KG1 (cell line): Measurements from ENCODE around the gene NUDT13.

Experiments used
- DNase-seq: peaks from one replicate; lab custom pipeline; 2025; lab: John Stamatoyannopoulos, UW

Gene NUDT13

DNA sequence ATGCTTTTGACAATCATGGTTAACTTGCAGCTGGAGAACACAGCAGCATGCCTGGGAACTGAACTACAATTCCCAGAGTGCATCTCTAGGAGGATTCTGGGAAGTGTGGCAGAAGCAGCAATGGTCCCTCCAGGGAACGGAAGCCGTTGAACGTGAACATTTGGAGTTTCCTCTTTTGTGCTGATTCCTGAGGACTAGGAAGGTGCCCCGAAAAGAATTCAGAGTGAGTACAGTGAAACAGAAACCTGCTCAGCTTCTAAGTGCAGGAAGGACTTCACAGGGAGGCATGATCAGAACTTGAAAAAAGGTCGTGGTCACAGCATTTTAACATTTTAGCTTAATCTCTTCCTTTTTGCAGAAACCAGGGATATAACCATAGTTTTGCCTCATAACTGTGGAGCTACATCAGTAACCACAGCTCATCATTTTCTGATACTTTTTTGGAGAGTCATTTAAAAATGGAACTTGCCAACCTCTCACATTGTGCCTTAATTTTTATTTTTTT, at the start of gene NUDT13:
TSS of gene NUDT13 (plus strand) at position 111 of the 505 bp plus-strand sequence. CDS start 3,911 bp downstream, outside the sequence.
- no peak for DNase-seq

DNA sequence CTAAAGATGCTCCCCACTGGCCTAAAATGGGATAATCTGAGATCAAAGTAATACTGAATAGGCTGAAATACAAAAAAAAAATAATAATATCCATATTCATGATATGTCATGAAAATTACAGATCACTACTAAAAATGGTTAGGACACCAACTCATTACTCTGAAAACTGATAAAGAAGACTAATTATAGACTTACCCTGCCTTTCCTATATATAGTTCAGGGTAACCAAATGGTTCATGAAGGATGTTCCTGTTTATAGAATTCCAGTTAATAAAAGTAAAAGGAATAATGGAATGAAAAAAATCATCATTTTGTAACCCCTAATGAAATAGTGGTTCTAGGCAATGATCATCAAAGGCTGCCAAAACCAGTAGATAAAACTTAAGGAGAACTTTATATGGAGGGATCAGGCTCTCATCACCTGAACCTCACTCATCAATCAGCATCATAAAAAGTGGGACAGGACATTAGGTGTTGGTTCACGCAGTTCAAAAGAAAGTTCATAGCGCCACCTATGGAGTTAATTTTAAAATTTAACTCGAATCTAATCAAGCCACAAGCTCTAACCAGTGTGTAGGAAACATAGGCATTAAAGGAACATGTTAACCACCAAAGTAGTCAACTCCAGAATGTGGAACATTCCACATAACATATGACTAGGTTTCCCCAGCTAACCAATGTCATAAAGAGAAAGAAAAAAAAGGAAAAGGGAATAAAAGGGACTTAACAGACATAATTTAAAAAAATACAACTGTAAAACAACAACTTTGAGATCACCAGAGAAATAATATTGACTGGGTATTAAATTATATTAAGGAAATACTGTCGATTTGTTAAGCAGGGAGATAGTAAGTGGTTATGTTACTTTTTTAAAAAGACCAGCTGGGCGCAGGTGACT, 49.3 kb upstream of the NUDT13 start:
- DNase-seq, result peak; percentile 10

DNA sequence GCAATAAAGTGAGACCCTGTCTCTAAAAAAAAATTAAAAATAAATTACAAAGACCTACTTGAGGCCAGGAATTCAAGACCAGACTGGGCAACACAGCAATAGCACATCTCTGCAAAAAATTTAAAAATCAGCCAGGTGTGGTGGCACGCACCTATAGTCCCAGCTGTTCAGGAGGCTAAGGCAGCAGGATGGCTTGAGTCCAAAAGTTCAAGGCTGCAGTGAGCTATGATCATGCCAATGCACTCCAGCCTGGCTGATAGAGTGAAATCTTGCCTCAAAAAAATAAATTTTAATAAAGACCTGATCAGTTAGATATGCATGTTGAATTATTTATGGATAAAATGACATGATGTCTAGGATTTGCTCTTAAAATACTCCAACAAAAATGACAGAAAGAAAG, 48.5 kb upstream of the NUDT13 start:
- no peak for DNase-seq

DNA sequence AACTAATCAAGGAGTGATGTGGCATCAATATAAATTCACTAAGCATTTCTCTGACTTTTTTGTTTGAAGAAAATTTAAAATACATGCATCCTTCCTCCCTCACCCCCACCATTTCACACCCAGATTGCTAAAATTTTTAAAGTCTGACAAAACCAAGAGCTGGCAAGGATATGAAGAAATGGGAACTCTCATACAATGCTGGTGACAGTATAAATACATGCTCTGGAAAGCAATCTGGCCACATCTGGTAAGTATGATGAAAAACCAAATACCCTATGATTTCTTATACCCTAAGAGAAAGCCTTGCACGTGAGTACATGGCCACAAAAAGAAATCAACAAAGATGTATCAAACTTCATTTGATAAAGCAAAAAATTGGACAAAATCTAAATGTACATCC, 44.8 kb upstream of the NUDT13 start:
- no peak for DNase-seq

DNA sequence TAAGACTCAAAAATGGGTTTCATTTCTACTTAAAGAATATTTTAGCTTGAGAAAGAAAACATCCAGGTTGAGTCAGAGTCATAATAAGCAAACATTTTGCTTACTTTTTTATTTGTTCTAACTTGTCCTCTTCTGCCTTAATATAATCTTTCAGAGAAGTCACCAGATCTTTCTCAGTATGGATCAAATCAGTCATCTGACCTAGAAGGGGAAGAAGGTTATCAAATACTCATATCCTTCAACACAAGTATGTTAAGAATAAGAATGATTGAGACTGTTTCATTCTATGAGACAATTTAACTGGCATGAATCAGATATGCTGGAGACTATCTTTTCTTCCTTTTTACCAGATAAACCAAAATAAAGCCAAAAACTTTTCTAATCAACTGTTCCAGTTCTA, 36.6 kb upstream of the NUDT13 start:
- DNase-seq, result no peak

DNA sequence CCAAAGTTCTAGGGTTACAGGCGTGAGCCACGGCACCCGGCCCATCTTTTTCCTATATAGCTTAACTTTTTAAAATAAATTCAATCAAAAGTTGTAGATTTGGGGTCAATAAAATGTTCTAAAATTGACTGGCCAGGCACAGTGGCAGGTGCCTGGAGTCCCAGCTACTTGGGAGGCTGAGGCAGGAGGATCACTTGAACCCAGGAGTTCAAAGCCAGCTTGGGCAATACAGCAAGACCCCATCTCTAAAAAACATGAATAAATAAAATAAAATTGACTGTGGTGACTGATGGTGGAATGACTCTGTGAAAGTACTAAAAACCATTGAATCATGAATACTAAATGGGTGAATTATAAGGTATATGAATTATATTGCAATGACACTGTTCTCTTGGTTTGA, 34.4 kb upstream of the NUDT13 start:
- DNase-seq, result no peak

DNA sequence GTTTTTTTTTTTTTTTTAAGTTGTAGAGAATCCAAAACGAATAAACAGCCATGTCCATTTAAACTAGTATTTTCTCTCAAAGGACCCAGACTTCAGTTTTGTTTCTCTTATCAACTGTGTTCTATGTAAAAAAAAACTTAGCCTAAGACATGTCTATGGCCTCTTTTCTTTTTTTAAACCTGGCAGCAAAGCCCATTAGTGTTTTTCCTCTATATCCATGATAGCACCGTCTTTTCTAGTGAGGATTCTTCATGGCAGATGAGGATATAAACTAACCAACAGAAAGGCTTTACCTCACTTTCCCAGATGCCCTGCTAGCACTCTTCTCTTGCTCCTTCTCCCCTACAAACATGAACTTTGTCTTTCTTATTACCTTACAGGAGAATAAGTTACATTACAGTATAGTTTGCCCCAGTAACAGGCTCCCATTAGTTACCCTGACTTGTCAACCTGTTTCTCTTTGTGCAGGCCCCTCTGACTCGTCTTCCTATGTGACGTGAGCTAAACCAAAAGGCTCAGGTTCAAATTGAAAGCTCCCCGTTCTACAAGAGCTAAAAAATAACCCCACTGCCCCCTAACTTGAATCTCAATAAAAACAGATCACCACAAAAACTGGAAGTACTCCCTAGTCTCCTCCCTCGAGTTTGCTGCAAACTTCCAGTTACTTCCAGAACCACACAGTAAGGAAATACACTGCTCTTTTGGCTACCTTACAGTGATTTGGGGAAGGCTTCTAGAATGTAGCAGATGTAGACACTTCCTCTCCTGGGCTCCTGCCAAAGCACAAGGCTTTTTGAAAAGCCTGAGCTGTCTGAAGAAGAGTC, 33.7 kb upstream of the NUDT13 start:
- no peak for DNase-seq

DNA sequence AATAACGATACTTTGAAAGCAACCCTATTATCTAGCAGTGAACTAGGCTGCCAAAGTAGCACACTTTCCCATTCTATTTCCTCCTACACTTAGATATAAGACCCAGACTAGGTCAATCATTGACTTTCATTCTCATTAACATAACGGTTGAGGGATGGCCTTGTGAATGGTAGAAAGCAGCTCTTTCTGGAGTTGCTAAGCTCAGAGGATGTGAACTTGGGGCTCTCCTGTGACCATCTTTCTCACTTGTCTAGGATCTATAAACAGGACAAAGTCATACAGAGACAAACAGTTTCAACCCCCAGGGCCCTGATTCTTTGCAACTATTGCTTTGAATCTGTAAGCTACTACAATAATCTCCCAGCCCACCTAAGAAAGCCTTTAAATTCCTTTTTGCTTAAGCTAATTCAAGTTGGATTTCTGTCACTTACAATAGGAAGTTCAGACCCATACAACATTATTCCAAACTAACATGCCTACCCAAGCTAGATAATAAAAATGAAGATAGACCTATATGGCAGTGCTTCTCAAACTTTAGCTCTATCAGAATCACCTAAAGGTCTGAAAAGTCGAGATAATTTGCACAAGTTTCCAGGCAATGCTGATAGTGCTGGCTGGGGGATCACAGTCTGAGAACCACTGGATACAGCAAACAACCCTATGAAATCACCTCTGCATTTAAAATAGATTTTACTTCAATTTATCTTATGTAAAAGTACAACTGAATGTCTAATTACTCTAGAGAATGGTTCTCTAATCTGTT, 30.3 kb upstream of the NUDT13 start:
- DNase-seq, result no peak

DNA sequence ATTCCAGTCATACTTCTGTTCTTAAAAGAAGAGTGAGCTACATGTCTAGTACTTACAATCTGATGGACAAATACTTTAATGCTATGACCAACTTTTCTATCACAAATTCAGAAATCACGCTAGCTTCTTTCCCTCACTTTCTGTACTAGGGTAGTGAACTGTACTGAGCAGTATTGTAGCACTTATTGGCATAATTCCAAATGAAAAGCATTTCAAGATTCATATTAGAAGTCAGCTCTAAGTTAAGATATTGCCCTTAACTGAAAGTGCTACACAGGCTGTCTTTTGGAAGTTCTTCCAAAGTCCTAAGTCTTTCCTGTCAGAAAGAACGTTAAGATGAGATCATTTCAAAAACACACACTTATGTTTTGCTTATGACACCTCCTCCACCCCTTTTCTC, 27.0 kb upstream of the NUDT13 start:
- DNase-seq, result no peak

DNA sequence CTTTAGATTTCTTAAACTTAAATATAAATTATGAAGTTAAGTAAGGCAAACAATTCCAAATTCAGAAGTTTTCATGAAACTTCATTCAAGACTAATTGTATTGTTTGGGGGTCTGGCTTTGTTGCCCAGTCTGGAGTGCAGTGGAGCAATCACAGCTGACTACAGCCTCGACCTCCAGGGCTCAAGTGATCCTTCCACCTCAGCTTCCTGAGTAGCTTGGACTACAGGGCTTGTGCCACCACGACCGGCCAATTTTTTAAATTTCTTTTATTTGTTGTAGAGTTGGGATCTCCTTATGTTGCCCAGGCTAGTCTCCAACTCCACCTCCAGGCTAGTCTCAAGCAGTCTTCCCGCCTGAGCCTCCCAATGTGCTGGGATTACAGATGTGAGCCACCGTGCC, 26.0 kb upstream of the NUDT13 start:
- DNase-seq, result no peak

DNA sequence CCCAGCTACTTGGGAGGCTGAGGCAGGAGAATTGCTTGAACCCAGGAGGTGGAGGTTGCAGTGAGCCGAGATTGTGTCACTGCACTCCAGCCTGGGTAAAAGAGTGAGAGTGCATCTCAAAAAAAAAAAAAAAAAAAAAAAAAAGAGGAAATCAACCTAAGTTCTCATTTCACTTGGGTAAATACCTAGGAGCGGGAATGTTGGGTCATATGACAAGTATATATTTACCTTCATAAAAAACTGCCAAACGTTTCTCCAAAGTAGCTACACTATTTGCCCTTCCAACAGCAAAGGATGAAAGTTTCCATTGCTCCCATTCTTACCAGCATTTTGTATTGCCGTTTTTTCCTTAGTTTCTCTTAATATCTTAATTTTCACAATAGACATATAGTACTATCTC, 23.4 kb upstream of the NUDT13 start:
- no peak for DNase-seq

DNA sequence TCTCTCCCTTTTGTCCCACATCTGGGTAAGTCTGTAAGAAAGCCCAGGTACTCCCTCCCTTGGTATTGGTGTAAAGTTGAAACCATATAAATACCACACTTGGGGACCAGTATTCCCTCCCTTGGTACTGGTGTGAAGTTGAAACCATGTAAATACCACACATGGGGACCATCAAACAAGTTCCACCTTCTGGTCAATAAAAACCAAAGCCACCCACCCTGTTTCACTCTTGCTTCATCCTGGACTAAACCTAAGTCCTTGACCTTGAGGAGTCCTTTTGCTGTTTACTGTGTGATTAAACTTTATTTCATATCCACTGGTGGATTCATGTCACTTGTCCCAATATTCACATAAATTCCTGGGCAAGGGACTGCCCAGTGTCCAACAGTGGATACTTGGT, 22.0 kb upstream of the NUDT13 start:
- no peak for DNase-seq

DNA sequence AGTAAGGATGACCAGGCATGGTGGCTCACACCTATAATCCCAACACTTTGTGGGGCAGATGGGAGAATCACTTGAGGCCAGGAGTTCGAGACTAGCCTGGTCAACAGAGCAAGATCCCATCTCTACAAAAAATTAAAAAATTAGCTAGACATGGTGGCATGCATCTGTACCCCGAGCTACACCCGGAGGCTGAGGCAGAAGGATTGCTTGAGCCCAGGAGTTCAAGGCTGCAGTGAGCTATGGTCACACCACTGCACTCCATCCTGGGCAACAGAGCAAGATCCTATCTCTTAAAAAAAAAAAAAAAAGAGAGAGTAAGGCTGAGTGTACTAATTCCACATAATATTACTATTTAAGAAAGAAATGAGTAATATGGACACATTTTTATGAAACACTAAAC, 17.4 kb upstream of the NUDT13 start:
- DNase-seq, result no peak

DNA sequence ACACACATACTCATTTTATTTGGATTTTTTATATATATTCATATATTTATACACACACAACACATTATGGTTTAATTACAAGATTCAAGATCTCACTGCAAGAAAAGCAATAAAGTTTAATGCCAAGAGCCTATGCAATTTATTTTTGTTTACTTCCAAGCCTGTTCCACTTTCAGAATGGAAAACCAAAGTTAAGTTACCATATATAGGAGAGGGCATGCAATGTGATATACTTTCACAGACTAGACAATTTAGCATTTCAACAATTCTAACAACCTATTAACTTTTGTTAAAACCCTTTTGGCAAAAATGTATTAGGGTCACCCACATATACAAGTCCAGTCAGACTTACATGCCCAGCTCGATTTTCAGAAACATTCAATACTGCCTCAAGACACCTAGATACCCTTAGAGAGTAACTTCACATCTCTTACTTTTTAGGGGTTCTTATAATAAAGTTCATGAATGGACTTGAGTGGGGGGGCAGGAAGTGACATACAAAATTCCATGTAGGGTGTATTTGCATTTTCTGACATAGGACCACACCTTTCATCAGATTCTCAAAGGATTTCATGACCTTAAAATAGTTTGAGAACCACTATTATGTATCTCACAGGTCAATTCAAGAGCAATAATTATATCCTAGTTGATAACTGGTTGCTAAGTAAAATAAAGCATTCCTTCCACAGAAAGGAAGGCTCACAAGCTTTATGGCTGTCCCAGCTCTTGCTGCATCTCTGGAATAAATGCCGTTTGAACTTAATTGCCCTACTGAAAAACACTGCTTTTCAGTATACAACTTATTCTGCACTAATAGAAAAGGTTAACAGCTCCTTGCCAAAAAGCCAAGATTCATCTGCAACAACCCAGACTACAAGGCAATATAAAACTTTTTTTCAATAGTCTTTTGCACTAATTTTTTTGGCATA, 16.1 kb upstream of the NUDT13 start:
- DNase-seq, result no peak

DNA sequence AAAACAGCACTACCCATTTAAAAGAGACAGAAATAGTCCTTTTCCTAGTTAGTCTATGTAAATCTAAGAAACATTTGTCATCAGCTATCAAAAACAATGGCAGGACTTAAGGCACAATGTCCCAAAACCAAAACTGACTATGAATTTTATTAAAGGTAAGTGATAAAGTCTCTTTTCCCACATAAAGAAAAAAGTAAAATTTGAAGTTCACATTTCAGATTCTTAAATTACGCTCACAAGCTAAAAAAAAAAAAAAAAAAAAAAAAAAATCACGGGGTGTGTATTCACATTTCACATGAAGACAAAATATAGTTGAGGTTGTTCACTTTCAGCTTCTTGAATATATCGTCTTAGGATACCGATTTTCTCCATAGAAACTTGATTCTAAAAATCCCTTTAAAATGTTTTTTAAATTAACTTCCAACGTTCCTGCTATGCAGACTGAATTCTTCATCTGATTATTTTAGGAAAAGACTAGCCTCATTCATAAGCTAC, 15.2 kb upstream of the NUDT13 start:
- DNase-seq, result no peak

DNA sequence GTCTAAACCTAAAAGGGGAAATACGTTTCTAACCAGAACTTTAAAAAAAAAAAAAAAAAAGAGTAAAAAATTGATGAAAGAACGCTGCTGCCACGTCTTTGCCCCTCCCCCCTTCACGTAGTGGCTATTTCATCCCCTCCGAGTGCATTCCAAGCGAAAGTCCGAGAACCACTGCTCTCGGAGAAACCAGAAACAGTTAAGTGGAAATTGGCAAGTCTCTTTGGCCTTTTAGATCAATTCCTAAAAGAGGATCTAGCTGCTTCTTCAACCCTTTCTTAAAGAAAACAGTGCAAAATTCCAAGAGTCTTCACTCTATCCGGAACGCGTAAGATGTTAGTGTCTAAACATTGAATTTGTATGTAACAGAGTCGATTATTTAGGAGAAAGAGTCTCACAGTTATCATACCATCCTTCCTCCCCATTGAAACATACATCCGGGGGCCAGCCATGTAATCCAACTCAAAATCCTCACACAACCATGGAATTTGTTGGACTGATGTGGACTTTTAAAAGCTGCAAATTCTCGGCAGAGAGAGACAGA, 14.7 kb upstream of the NUDT13 start:
- DNase-seq, result peak; percentile 36

DNA sequence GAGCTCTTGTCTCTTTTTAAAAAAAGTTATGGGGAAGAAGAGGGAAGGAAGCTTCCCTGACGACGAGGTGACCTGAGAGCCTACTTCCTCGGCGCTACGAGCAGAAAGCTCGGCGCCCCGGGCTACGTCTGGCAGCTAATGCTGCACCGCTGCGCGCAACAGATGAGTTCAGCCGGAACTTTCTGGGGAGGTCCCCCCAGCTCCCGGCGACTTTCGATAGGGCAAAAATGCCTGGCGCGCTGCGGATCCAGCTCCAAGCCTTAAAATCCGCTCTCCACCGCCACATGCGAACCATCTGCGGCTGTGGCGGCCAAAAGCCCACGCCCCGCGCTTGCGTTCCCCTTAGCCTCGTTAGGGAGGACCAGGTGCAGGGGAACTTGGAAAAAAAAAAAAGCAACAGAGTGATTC, 14.2 kb upstream of the NUDT13 start:
- DNase-seq, result peak; percentile 46

DNA sequence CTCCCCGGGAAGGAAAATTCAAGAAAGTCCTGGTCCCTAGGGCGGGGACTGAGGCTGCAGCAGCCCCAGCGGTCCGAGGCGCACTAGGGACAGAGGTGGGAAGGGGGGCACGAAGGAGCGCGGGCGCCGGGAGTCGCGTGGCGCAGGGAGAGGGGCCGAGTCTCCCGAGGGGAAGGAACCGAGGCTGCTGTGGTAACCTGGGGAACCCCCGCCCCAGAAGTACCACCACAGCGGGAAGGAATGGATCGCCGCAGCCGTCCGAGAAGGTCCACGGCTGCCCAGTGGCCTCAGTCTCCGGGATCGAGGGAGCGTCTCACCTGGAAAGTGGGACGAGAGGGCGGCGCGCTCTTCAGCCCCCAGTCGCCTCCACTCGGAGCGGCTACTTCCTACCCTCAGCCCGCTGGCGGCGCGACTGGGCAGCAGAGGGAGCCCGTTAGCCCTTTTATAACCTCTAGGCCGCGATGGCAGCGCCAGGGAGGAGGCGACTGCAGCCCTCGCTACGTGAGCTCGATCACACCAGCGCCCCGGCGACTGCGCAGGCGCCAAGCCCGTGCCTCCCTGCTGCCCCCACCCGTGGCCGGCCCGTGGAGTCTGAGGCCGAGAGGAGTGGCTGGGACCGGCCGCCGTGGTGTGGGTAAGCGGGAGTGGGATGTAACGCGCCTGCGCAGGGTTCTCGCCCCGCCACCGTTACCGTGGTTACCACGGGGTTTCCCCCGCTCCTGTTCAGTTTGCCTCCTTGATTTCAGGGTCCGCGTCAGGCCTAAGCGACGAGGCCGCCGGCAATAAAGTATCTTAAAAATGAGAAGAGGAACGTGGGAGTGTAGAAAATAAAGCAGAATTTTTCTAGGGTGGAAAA, 13.6 kb upstream of the NUDT13 start, which contains the start of gene P4HA1:
TSS of gene P4HA1 (minus strand) at position 418 of the 856 bp plus-strand sequence. CDS start 21,983 bp downstream, outside the sequence.
- peak; percentile 92 for DNase-seq

DNA sequence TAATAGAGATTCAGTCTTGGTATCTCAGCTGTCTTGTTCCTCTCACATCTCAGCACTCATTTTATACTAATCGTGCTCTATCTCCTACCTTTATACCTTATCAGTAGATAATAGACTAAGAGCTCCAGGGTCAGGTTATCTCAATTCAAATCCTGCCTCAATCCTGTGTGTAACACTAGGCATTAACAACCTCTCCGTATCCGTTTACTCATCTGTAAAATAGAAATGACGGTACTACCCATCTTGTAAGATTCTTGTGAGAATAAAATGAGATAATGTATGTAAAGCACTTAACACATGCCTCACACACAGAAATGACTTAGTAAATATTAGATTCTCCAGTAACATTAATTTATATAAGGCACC, 13.0 kb upstream of the NUDT13 start:
- DNase-seq, result no peak

DNA sequence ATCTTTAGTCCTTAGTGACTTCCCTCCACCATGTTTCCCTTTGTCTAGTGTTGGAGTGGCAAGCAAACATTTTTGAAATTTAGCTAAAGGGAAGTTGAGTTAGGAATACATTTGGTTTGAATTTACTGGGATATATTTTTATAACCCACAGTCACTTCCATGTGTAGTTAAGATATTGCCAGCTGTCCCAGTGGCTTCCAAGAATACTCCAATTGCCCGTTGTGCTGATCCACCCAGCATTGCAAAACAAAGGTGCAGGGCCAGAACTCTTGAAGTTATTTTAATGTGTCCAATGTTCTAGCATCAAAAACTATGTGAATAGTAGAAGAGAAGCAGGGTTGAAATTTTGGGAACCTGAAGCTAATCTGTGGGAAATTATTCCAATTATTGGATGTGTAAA, 11.1 kb upstream of the NUDT13 start:
- no peak for DNase-seq
